Skeletal muscle satellite cell (primary cell): Measurements from ENCODE around the gene C1QC.
"Not testable (repeated sequence)": the region's sequence is repeated elsewhere in the genome, so short reads cannot be mapped to it uniquely, and the experiment has no call there.

Experiments used
- H3K27me3 ChIP-seq: 2 replicates; pipeline ENCODE4 v1.7.0; 2013; ENCODE audit warnings: low read length; ENCODE audit not compliant: control insufficient read depth, insufficient read depth
- H3K36me3 ChIP-seq: 2 replicates; pipeline ENCODE4 v1.7.0; 2013; ENCODE audit warnings: mild to moderate bottlenecking, control low read depth, low read length; ENCODE audit not compliant: insufficient read depth
- H3K4me1 ChIP-seq: 2 replicates; pipeline ENCODE4 v1.7.0; 2013; ENCODE audit warnings: low read length; ENCODE audit not compliant: control insufficient read depth, insufficient read depth
- H3K4me2 ChIP-seq: 2 replicates; pipeline ENCODE4 v1.7.0; 2013; ENCODE audit warnings: mild to moderate bottlenecking, low read length
- H3K4me3 ChIP-seq: 2 replicates; pipeline ENCODE4 v1.7.0; 2013; ENCODE audit warnings: low read length
- H3K9ac ChIP-seq: 2 replicates; pipeline ENCODE4 v1.7.0; 2013; ENCODE audit warnings: mild to moderate bottlenecking, low read depth, low read length, moderate library complexity
- H3K9me3 ChIP-seq: replicated peaks from 2 replicates; pipeline ENCODE4 v1.7.0; 2013; ENCODE audit warnings: mild to moderate bottlenecking, control low read depth, low read length

C1QC gene

GRCh38 chr1:22654692-22655091, 11.3 kb downstream of the C1QC start:
- no peak overlapping the region for H3K4me3 ChIP-seq
- no peaks in the 10 kb centered on the region for H3K9me3 ChIP-seq
- no peaks in the 10 kb centered on the region for H3K36me3 ChIP-seq
- no peaks in the 10 kb centered on the region for H3K4me1 ChIP-seq
- H3K4me2 ChIP-seq: no peak overlapping the region
- H3K27me3 ChIP-seq: peaks cover 80% of the 10 kb centered on the region
- H3K9ac ChIP-seq: no peak overlapping the region

DNA sequence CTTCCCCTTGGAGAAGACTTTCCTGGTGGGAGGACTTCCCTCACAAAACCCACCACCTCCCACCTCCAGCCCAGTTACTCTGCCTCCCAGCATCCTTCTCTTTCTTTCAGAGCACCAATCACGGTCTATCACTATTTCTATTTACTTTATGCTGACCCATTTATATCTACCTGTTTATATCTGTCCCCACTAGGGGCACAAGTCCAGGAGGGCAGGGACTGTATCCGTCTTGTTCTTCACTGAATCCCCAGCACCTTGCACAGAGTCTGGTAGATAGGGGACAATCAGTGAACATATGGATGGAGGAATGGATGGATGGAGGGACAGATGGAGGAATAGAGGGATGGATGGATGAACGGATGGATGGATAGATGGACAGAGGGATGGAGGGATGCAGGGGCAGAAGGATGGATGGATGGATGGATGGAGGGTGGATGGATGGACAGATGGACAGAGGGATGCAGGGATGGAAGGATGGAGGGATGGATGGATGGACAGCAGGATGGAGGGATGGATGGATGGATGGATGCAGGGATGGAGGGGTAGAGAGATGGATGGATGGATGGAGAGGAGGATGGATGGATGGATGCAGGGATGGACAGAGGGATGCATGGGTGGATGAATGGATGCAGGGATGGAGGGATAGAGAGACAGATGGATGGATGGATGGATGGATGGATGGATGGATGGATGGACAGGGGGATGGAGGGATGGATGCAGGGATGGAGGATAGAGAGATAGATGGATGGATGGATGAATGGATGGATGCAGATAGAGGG, 15.1 kb downstream of the C1QC start:
- Histone ChIP-seq H3K4me2 (no peak overlapping the region), H3K27me3 (peaks cover 83% of the 10 kb centered on the region), H3K4me1 (no peaks in the 10 kb centered on the region), H3K9me3 (no peaks in the 10 kb centered on the region), H3K9ac (no peak overlapping the region), H3K36me3 (no peaks in the 10 kb centered on the region), H3K4me3 (no peak overlapping the region)

DNA sequence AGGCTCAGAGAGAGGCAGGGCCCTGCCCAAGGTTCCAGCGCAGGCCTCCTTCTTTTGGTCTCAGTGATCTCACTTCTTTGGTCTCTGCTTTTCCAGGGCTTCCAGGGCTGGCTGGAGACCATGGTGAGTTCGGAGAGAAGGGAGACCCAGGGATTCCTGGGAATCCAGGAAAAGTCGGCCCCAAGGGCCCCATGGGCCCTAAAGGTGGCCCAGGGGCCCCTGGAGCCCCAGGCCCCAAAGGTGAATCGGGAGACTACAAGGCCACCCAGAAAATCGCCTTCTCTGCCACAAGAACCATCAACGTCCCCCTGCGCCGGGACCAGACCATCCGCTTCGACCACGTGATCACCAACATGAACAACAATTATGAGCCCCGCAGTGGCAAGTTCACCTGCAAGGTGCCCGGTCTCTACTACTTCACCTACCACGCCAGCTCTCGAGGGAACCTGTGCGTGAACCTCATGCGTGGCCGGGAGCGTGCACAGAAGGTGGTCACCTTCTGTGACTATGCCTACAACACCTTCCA, 17.3 kb downstream of the C1QC start:
- Histone ChIP-seq H3K4me1 (no peaks in the 10 kb centered on the region), H3K27me3 (peaks cover 75% of the 10 kb centered on the region), H3K4me2 (no peak overlapping the region), H3K9me3 (no peaks in the 10 kb centered on the region), H3K36me3 (no peaks in the 10 kb centered on the region), H3K4me3 (no peak overlapping the region), H3K9ac (no peak overlapping the region)

- no peaks in the 10 kb centered on the region for H3K36me3 ChIP-seq
- no peak overlapping the region for H3K4me2 ChIP-seq
- no peaks in the 10 kb centered on the region for H3K4me1 ChIP-seq
- no peak overlapping the region for H3K4me3 ChIP-seq
- no peaks in the 10 kb centered on the region for H3K9me3 ChIP-seq
- H3K27me3 ChIP-seq: peaks cover 69% of the 10 kb centered on the region
- H3K9ac ChIP-seq: no peak overlapping the region
Observed at GRCh38 chr1:22661880-22662279, 18.4 kb downstream of the C1QC start.

GRCh38 chr1:22662318-22662717, 18.9 kb downstream of the C1QC start:
- Histone ChIP-seq H3K27me3 (peaks cover 69% of the 10 kb centered on the region), H3K4me2 (no peak overlapping the region), H3K4me1 (no peaks in the 10 kb centered on the region), H3K9me3 (no peaks in the 10 kb centered on the region), H3K9ac (no peak overlapping the region), H3K4me3 (no peak overlapping the region), H3K36me3 (no peaks in the 10 kb centered on the region)

- no peaks in the 10 kb centered on the region for H3K36me3 ChIP-seq
- H3K9me3 ChIP-seq: no peaks in the 10 kb centered on the region
- peaks cover 69% of the 10 kb centered on the region for H3K27me3 ChIP-seq
- H3K4me3 ChIP-seq: no peak overlapping the region
- H3K4me1 ChIP-seq: no peaks in the 10 kb centered on the region
- no peak overlapping the region for H3K9ac ChIP-seq
- no peak overlapping the region for H3K4me2 ChIP-seq
Observed at GRCh38 chr1:22662986-22663408, 19.6 kb downstream of the C1QC start.

GRCh38 chr1:22665752-22666151, 22.3 kb downstream of the C1QC start:
- no peak overlapping the region for H3K9ac ChIP-seq
- H3K27me3 ChIP-seq: peaks cover 71% of the 10 kb centered on the region
- no peaks in the 10 kb centered on the region for H3K9me3 ChIP-seq
- H3K36me3 ChIP-seq: no peaks in the 10 kb centered on the region
- H3K4me2 ChIP-seq: no peak overlapping the region
- no peaks in the 10 kb centered on the region for H3K4me1 ChIP-seq
- no peak overlapping the region for H3K4me3 ChIP-seq

- Histone ChIP-seq H3K27me3 (peaks cover 74% of the 10 kb centered on the region), H3K36me3 (no peaks in the 10 kb centered on the region), H3K4me3 (no peak overlapping the region), H3K9me3 (no peaks in the 10 kb centered on the region), H3K4me2 (no peak overlapping the region), H3K4me1 (no peaks in the 10 kb centered on the region), H3K9ac (no peak overlapping the region)
Observed at GRCh38 chr1:22666412-22666811, 23.0 kb downstream of the C1QC start.

DNA sequence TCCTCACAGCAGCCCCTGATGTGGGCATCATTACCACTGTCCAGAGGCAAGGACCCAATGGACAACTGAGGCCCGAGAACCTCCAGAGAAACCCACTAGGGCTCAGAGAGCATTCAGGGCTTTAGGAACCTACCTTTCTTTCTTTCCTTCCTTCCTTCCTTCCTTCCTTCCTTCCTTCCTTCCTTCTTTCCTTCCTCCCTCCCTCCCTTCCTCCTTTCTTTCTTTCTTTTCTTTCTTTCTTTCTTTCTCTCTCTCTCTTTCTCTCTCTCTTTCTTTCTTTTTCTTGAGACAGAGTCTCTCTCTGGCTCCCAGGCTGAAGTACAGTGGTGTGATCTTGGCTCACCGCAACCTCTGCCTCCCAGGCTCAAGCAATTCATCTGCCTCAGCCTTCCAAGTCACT, 25.4 kb downstream of the C1QC start:
- H3K9ac ChIP-seq, H3K36me3 ChIP-seq, H3K4me2 ChIP-seq, H3K4me1 ChIP-seq, H3K4me3 ChIP-seq, H3K9me3 ChIP-seq: not testable (repeated sequence)
- peaks cover 85% of the 10 kb centered on the region for H3K27me3 ChIP-seq

GRCh38 chr1:22670352-22670975, 27.0 kb downstream of the C1QC start:
- Histone ChIP-seq H3K4me2 (no peak overlapping the region), H3K9me3 (no peaks in the 10 kb centered on the region), H3K4me3 (no peak overlapping the region), H3K36me3 (no peaks in the 10 kb centered on the region), H3K4me1 (no peaks in the 10 kb centered on the region), H3K9ac (no peak overlapping the region), H3K27me3 (peaks cover 86% of the 10 kb centered on the region)

GRCh38 chr1:22671999-22672398, 28.6 kb downstream of the C1QC start:
- Histone ChIP-seq H3K9ac (no peak overlapping the region), H3K4me2 (no peak overlapping the region), H3K4me3 (no peak overlapping the region), H3K36me3 (no peaks in the 10 kb centered on the region), H3K27me3 (peaks cover 83% of the 10 kb centered on the region), H3K4me1 (no peaks in the 10 kb centered on the region), H3K9me3 (no peaks in the 10 kb centered on the region)
